Heart left ventricle (tissue), 16 donors: Measurements from ENCODE around the gene KRT71. TPM values are rescaled to one million over a fixed set of nuclear protein-coding genes. Genes with fewer than 3 reads are reported as not detected.

Source experiments
- ATAC-seq, 4 donors: fragments of 200-7000 bp; cut with Tn5 transposase; one replicate each; pipeline ENCODE4 v1.9.1; 2020 to 2022; ENCODE audit warnings: moderate library complexity in 4 of 4, mild to moderate bottlenecking in 3 of 4, moderate number of reproducible peaks in 1 of 4
- DNase-seq, 5 donors: peaks; one replicate each; pipeline ENCODE4 v3.0.0-alpha.2; 2020
- H3K27ac ChIP-seq, 12 donors: fragments of 200-600 bp; sonication (generic) in 4 of 12; one replicate each; pipeline versions ENCODE4 v1.5.0 to v1.8.0; 2016 to 2022; ENCODE audit warnings: mild to moderate bottlenecking in 2 of 12
- H3K27me3 ChIP-seq, 9 donors: fragments of 200-600 bp; sonication (generic) in 2 of 9; one replicate each; pipeline versions ENCODE4 v1.5.1 to v1.8.0; 2016 to 2022; ENCODE audit warnings: mild to moderate bottlenecking in 3 of 9
- H3K36me3 ChIP-seq, 9 donors: fragments of 200-600 bp; sonication (generic) in 2 of 9; one replicate each; pipeline versions ENCODE4 v1.5.0 to v1.8.0; 2018 to 2022; ENCODE audit warnings: mild to moderate bottlenecking in 2 of 9
- H3K4me1 ChIP-seq, 12 donors: fragments of 200-600 bp; sonication (generic) in 4 of 12; one replicate each; pipeline versions ENCODE4 v1.5.0 to v1.8.0; 2016 to 2022; ENCODE audit warnings: mild to moderate bottlenecking in 3 of 12
- H3K4me3 ChIP-seq, 12 donors: fragments of 200-600 bp; sonication (generic) in 4 of 12; one replicate each; pipeline versions ENCODE4 v1.5.0 to v1.8.0; 2017 to 2022; ENCODE audit warnings: mild to moderate bottlenecking in 9 of 12, moderate library complexity in 4 of 12
- H3K9me3 ChIP-seq, 12 donors: fragments of 200-600 bp; sonication (generic) in 4 of 12; one replicate each; pipeline versions ENCODE4 v1.5.0 to v1.8.0; 2016 to 2022; ENCODE audit warnings: mild to moderate bottlenecking in 1 of 12
- CTCF ChIP-seq, 12 donors: fragments of 200-600 bp; sonication (generic) in 4 of 12; IDR thresholded peaks; one replicate each; pipeline versions ENCODE4 v1.5.0 to v1.8.0; 2018 to 2022; ENCODE audit warnings: antibody characterized with exemption in 12 of 12, mild to moderate bottlenecking in 5 of 12
- POLR2A ChIP-seq, 2 donors: fragments of 450-650 bp; IDR thresholded peaks; one replicate each; pipeline ENCODE4 v1.6.1; 2017; ENCODE audit warnings: antibody characterized with exemption in 2 of 2, mild to moderate bottlenecking in 2 of 2, moderate library complexity in 2 of 2
- WGBS, 4 donors: extraction: QIAGEN DNeasy Blood & Tissue Kit in 2 of 4; methylation state at CpG; one replicate each; pipeline versions ENCODE4 v1.1.5 to v1.1.7; 2013 to 2018; 5-methylcytosine and 5-hydroxymethylcytosine counted together
- intact Hi-C, 10 donors: fragments of 100-400 bp; cut with DNase I; formaldehyde crosslinking; loops; one replicate each; pipeline versions ENCODE4 v1.11.1 to v1.14.2; 2022
- polyA plus RNA-seq, 2 donors: library from polyadenylated mRNA; stranded (reverse); fragments of 200-250 nt; gene quantifications; one replicate each; pipeline ENCODE4 v1.2.3, GENCODE V29; 2013
- total RNA-seq, 9 donors: library from RNA; depleted of rRNA in 2 of 9; stranded (reverse); fragments of >200 nt in 2 of 9; fragmentation: NEBNext Ultra II Directional in 3 of 9; extraction: Animal tissue kit (Norgen Biotek cat#: 25700) in 3 of 9; gene quantifications; one replicate each; pipeline versions ENCODE4 v1.1.0 to v1.2.4, GENCODE V29; 2016 to 2023
- donor health status: ischemic (EF 13 %, LVEDD 7.1; RV severe dilation, severe dysfunction).
- donor health status: healthy with polysubstance abuse.
- donor health status: DM: no; HTN: yes; CAD: no.
- donor health status: DM: no; HTN: no; CAD: no.
- donor health status: ischemic (EF 25% LVEDD 6.9; RV normal size, moderate dysfunction).
- donor health status: ischemic (EF 25% LVEDD 5.7; RV mildly dilated, moderate dysfunction).
- donor health status: healthy.
- donor health status: DM: yes; HTN: yes; CAD: no.
- donor health status: ischemic (EF 35%, LVEDD 5.7; RV mildly dilated, moderate dysfunction).
- donor health status: nonischemic (EF 11% LVEDD 7.7; RV severe dilation, severe dysfunction).
- donor health status: DM: yes; HTN: yes; CAD: no.
- donor health status: PGD.
- donor health status: ischemic (EF 29% LVEDD 5.4; RV normal size, mild dysfunction).
- donor health status: nonischemic (EF 23%, LVEDD 6.1; RV moderate dilation, normal function).

KRT71 gene
- total and polyA plus RNA-seq, 11 donors = not detected

GRCh38 chr12:52528641-52529143 lies 24.3 kb downstream of the KRT71 start:
- Histone ChIP-seq H3K4me1 (no peaks in the 10 kb centered on the region), H3K4me3 (no peak overlapping the region), H3K27me3 (peaks cover 0 to 3% (median 0%) of the 10 kb centered on the region in 9 donors), H3K36me3 (no peaks in the 10 kb centered on the region), H3K9me3 (no peaks in the 10 kb centered on the region), H3K27ac (no peak overlapping the region)
- ATAC-seq = no peak
- WGBS, 4 donors = 73 to 85% (median 78%) methylated on average over 7 to 8 of the region's 8 CpGs
- intact Hi-C loops = no loop called here
- no peak for DNase-seq
- no peak for TF ChIP-seq POLR2A (IDR thresholded peaks at IDR 0.05)
- TF ChIP-seq CTCF (IDR thresholded peaks at IDR 0.05) = no peak

DNA sequence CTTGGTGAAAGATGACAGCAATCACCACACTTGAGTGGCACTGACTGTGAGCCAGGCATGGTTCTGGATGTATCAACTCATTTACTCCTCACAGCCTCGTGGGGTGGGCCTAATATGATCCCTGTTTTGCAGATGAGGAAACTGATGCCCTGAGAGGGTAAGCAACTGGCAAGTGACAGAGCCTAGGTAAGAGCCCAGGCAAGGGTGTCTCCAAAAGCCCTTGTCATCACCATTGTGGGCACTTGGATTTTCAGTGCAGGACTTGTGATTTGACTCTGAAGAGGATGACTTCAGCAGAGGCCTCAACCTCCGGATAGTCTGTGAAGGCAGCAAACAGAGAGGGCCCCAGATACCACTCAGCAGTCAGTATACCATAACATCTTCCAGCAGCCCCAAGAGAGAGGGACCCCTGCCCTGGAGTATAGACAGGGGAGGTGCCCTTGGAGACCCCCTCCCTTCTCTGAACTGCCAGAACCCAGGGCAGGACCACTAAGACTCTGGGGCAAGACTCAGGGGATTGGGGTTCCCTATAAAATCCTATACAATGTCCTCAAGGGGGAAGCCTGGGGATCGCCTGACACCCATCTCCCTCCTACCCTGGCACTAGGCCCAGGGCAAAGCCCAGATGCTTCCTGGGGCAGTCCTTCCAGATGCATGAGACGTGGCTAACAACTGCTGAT lies 25.7 kb downstream of the KRT71 start:
- DNase-seq (peak in 1 of 5 donors; percentile 9), ATAC-seq (no peak)
- 49 to 71% (median 63%) methylated on average over 3 to 4 of the region's 4 CpGs for WGBS, 4 donors
- H3K36me3 ChIP-seq = no peaks in the 10 kb centered on the region
- no peak for TF ChIP-seq POLR2A (IDR thresholded peaks at IDR 0.05)
- no peak for TF ChIP-seq CTCF (IDR thresholded peaks at IDR 0.05)
- peaks cover 0 to 1% (median 0%) of the 10 kb centered on the region in 9 donors for H3K27me3 ChIP-seq
- no peak overlapping the region for H3K27ac ChIP-seq
- no peaks in the 10 kb centered on the region for H3K9me3 ChIP-seq
- no peak overlapping the region for H3K4me3 ChIP-seq
- no peaks in the 10 kb centered on the region for H3K4me1 ChIP-seq
- intact Hi-C loops = no loop called here

DNA sequence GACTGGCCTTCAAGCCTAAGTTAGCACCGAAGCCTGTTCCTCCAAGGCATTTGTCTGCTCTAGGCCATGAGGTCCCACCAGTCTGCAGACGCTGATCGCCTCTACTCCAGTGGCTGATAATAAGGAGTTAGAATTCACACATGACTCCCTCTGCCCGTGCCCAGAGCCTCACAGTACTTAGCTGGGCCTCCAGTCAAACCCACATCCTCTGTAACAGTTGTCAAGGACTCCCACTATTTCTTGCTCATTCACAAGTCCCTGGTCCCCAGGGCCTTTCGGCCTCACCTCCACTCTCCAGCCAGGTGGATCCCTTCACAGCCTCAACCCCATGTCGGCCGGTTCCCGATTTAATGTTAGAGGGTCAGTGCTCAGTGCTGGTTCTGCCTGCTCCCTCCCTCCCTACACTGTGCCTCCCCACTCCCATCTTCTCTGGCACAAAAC lies 26.4 kb downstream of the KRT71 start:
- H3K27me3 ChIP-seq = no peaks in the 10 kb centered on the region
- intact Hi-C loops = no loop called here
- no peak overlapping the region for H3K4me3 ChIP-seq
- ATAC-seq = no peak
- H3K4me1 ChIP-seq = no peaks in the 10 kb centered on the region
- no peak overlapping the region for H3K27ac ChIP-seq
- H3K36me3 ChIP-seq = no peaks in the 10 kb centered on the region
- H3K9me3 ChIP-seq = no peaks in the 10 kb centered on the region
- no peak for TF ChIP-seq POLR2A (IDR thresholded peaks at IDR 0.05)
- no peak for TF ChIP-seq CTCF (IDR thresholded peaks at IDR 0.05)
- DNase-seq = no peak
- 70 to 81% (median 73%) methylated on average over 8 of the region's 8 CpGs for WGBS, 4 donors

GRCh38 chr12:52525661-52526499 lies 27.1 kb downstream of the KRT71 start:
- Histone ChIP-seq H3K9me3 (no peaks in the 10 kb centered on the region), H3K4me1 (no peaks in the 10 kb centered on the region), H3K27ac (no peak overlapping the region), H3K36me3 (no peaks in the 10 kb centered on the region), H3K4me3 (no peak overlapping the region), H3K27me3 (no peaks in the 10 kb centered on the region)
- DNase-seq = no peak
- WGBS, 4 donors = 82 to 86% (median 83%) methylated on average over 12 to 13 of the region's 13 CpGs
- TF ChIP-seq POLR2A (IDR thresholded peaks at IDR 0.05) = no peak
- intact Hi-C loops = no loop called here
- ATAC-seq = no peak
